H9 (cell line): ENCODE measurements around the gene IGFLR1. TPM values are rescaled to one million over a fixed set of nuclear protein-coding genes. Genes with fewer than 3 reads are reported as not detected.
A peak's percentile ranks its signal among the peaks of the same experiment; 100 is the strongest.

Experiments
- DNase-seq: peaks from one replicate; pipeline ENCODE4 v3.0.0-alpha.2; 2017
- H2AFZ ChIP-seq: one replicate; pipeline ENCODE4 v1.6.1; 2013; ENCODE audit warnings: mild to moderate bottlenecking, low read length, control low read depth, moderate library complexity
- H2AK5ac ChIP-seq: 2 replicates; pipeline ENCODE4 v1.6.1; 2013; ENCODE audit warnings: low read length, control low read depth, mixed read lengths; ENCODE audit not compliant: insufficient read length
- H2BK120ac ChIP-seq: one replicate; pipeline ENCODE4 v1.6.1; 2013; ENCODE audit warnings: low read depth, mild to moderate bottlenecking, low read length, control low read depth, inconsistent platforms; ENCODE audit not compliant: poor library complexity, severe bottlenecking
- H2BK12ac ChIP-seq: 2 replicates; pipeline ENCODE4 v1.6.1; 2013; ENCODE audit warnings: low read length, control low read depth, mixed read lengths, low read depth; ENCODE audit not compliant: insufficient read length
- H2BK15ac ChIP-seq: 2 replicates; pipeline ENCODE4 v1.6.1; 2013; ENCODE audit warnings: low read depth, low read length, control low read depth
- H2BK20ac ChIP-seq: one replicate; pipeline ENCODE4 v1.6.1; 2013; ENCODE audit warnings: low read depth, mild to moderate bottlenecking, low read length, control low read depth, inconsistent platforms; ENCODE audit not compliant: poor library complexity, severe bottlenecking
- H2BK5ac ChIP-seq: 2 replicates; pipeline ENCODE4 v1.6.1; 2013; ENCODE audit warnings: low read length, control low read depth, mixed read lengths; ENCODE audit not compliant: insufficient read length
- H3K14ac ChIP-seq: 2 replicates; pipeline ENCODE4 v1.6.1; 2013; ENCODE audit warnings: low read length, control low read depth; ENCODE audit not compliant: insufficient read depth
- H3K18ac ChIP-seq: 2 replicates; pipeline ENCODE4 v1.6.1; 2013; ENCODE audit warnings: low read depth, mild to moderate bottlenecking, mixed read lengths, low read length, control low read depth; ENCODE audit not compliant: insufficient read length
- H3K23ac ChIP-seq: 2 replicates; pipeline ENCODE4 v1.6.1; 2013; ENCODE audit warnings: low read length, control low read depth, mixed read lengths, low read depth; ENCODE audit not compliant: insufficient read length
- H3K23me2 ChIP-seq: 2 replicates; pipeline ENCODE4 v1.6.1; 2013; ENCODE audit warnings: low read depth, mild to moderate bottlenecking, mixed read lengths, low read length, control low read depth; ENCODE audit not compliant: insufficient read length, poor library complexity, severe bottlenecking
- H3K27ac ChIP-seq: 2 replicates; pipeline ENCODE4 v1.5.1; 2013; ENCODE audit warnings: low read length, control low read depth, mixed read lengths, low read depth; ENCODE audit not compliant: insufficient read length
- H3K27me3 ChIP-seq: 2 replicates; pipeline ENCODE4 v1.6.1; 2013; ENCODE audit warnings: low read length, control low read depth, inconsistent platforms; ENCODE audit not compliant: insufficient read depth
- H3K4ac ChIP-seq: 2 replicates; pipeline ENCODE4 v1.6.1; 2013; ENCODE audit warnings: low read depth, mild to moderate bottlenecking, control low read depth, inconsistent platforms, low read length, moderate library complexity
- H3K4me1 ChIP-seq: 2 replicates; pipeline ENCODE4 v1.6.1; 2013; ENCODE audit warnings: low read length, control low read depth, inconsistent platforms; ENCODE audit not compliant: insufficient read depth
- H3K4me2 ChIP-seq: 2 replicates; pipeline ENCODE4 v1.6.1; 2013; ENCODE audit warnings: low read length, control low read depth, mixed read lengths; ENCODE audit not compliant: insufficient read length, insufficient read depth
- H3K56ac ChIP-seq: 2 replicates; pipeline ENCODE4 v1.6.1; 2013; ENCODE audit warnings: low read depth, mild to moderate bottlenecking, mixed read lengths, low read length, control low read depth; ENCODE audit not compliant: insufficient read length
- H3K79me1 ChIP-seq: 2 replicates; pipeline ENCODE4 v1.6.1; 2013; ENCODE audit warnings: low read depth, mild to moderate bottlenecking, moderate library complexity, low read length, control low read depth, inconsistent platforms; ENCODE audit not compliant: insufficient read depth, poor library complexity, severe bottlenecking
- H3K79me2 ChIP-seq: 2 replicates; pipeline ENCODE4 v1.6.1; 2013; ENCODE audit warnings: low read length, control low read depth, inconsistent platforms; ENCODE audit not compliant: insufficient read depth
- H3K9ac ChIP-seq: 2 replicates; pipeline ENCODE4 v1.6.1; 2013; ENCODE audit warnings: low read length, control low read depth, mixed read lengths; ENCODE audit not compliant: insufficient read length; ENCODE audit errors: extremely low read depth
- H3K9me3 ChIP-seq: one replicate; pipeline ENCODE4 v1.6.1; 2013; ENCODE audit warnings: low read depth, low read length, inconsistent platforms; ENCODE audit not compliant: control insufficient read depth
- H3T11ph ChIP-seq: one replicate; pipeline ENCODE4 v1.6.1; 2013; ENCODE audit warnings: mild to moderate bottlenecking, low read length, control low read depth, inconsistent platforms
- H4K20me1 ChIP-seq: one replicate; pipeline ENCODE4 v1.6.1; 2013; ENCODE audit not compliant: control insufficient read depth, insufficient read length, insufficient read depth
- H4K5ac ChIP-seq: 2 replicates; pipeline ENCODE4 v1.6.1; 2013; ENCODE audit warnings: low read depth, mild to moderate bottlenecking, mixed read lengths, low read length, control low read depth; ENCODE audit not compliant: insufficient read length
- H4K8ac ChIP-seq: replicated peaks from 2 replicates; pipeline ENCODE4 v1.6.1; 2013; ENCODE audit warnings: low read length, control low read depth, mixed read lengths, low read depth; ENCODE audit not compliant: insufficient read length
- H4K91ac ChIP-seq: 2 replicates; pipeline ENCODE4 v1.6.1; 2013; ENCODE audit warnings: low read depth, mild to moderate bottlenecking, moderate library complexity, mixed read lengths, low read length, control low read depth; ENCODE audit not compliant: insufficient read length
- H3K27ac Mint-ChIP-seq, 3 experiments: 2 replicates in 2 of 3; 3 replicates in 1 of 3; pipeline ENCODE4 v1.8.0; 2020 to 2021; ENCODE audit warnings: mixed read lengths in 3 of 3, mild to moderate bottlenecking in 1 of 3, moderate library complexity in 1 of 3
- H3K27me3 Mint-ChIP-seq: 2 replicates; pipeline ENCODE4 v1.8.0; 2021; ENCODE audit warnings: low read depth, mild to moderate bottlenecking, moderate library complexity, mixed read lengths
- H3K36me3 Mint-ChIP-seq, 3 experiments: 2 replicates in 2 of 3; 3 replicates in 1 of 3; pipeline ENCODE4 v1.8.0; 2020 to 2021; ENCODE audit warnings: low read depth in 3 of 3, mixed read lengths in 3 of 3; ENCODE audit not compliant: insufficient read depth in 1 of 3
- H3K4me1 Mint-ChIP-seq, 2 experiments: 2 replicates each; pipeline ENCODE4 v1.8.0; 2020; ENCODE audit warnings: mixed read lengths in 2 of 2
- H3K4me3 Mint-ChIP-seq, 2 experiments: 2 replicates in 1 of 2; 3 replicates in 1 of 2; pipeline ENCODE4 v1.8.0; 2020 to 2021; ENCODE audit warnings: mild to moderate bottlenecking in 2 of 2, mixed read lengths in 2 of 2, moderate library complexity in 1 of 2
- H3K9me3 Mint-ChIP-seq, 2 experiments: 2 replicates in 1 of 2; 3 replicates in 1 of 2; pipeline ENCODE4 v1.8.0; 2020; ENCODE audit warnings: mild to moderate bottlenecking in 2 of 2, mixed read lengths in 2 of 2, moderate library complexity in 1 of 2
- WGBS: extraction: QIAGEN DNeasy Blood & Tissue Kit; methylation state at CpG from one replicate; pipeline ENCODE4 v1.1.7; 2013; ENCODE audit warnings: missing lambda C conversion rate, low lambda C conversion rate, mixed read lengths; ENCODE audit not compliant: insufficient read length; ENCODE audit errors: extremely low coverage; 5-methylcytosine and 5-hydroxymethylcytosine counted together
- total RNA-seq: library from RNA; stranded (reverse); gene quantifications from 2 replicates; pipeline ENCODE4 v1.2.1, GENCODE V29; 2021
- TF ChIP-seq, protein P1 (sequence below): fragments of 200-600 bp; sonication (generic); conservative IDR thresholded peaks from 3 replicates; pipeline ENCODE4 v1.8.0; 2021; ENCODE audit warnings: antibody characterized with exemption, mild to moderate bottlenecking

The IGFLR1 gene
- total RNA-seq, 1 experiment from 2014 or later: 2.9 TPM

GRCh38 chr19:35718345-35719041 is 23.8 kb downstream of the IGFLR1 start:
- Histone ChIP-seq H4K20me1 (peaks cover 6% of the 10 kb centered on the region), H2BK20ac (no peak overlapping the region), H3K9me3 (no peaks in the 10 kb centered on the region), H4K91ac (no peak overlapping the region), H3K18ac (no peak overlapping the region), H3K27ac (no peak overlapping the region), H3K79me2 (peaks cover 11% of the 10 kb centered on the region; the same call in 1 of the 2 replicates), H2AK5ac (no peak overlapping the region), H3K23ac (no peak overlapping the region), H3K14ac (0 out of 2 replicates have a peak overlapping the region, but pooled peaks have one; percentile 34), H3T11ph (no peak overlapping the region), H3K4me2 (peak overlapping the region; percentile 89), H2AFZ (no peak overlapping the region), H3K79me1 (no peaks in the 10 kb centered on the region), H4K8ac (no peak overlapping the region), H2BK15ac (no peak overlapping the region), H3K4me1 (peaks cover 7% of the 10 kb centered on the region; the same call in 1 of the 2 replicates), H2BK12ac (no peak overlapping the region), H3K23me2 (peaks cover 18% of the 10 kb centered on the region), H3K56ac (no peak overlapping the region), H3K27me3 (no peaks in the 10 kb centered on the region), H3K4ac (no peak overlapping the region), H4K5ac (no peak overlapping the region), H3K9ac (peak overlapping the region; percentile 75), H2BK120ac (no peak overlapping the region), H2BK5ac (no peak overlapping the region)
- Mint-ChIP-seq H3K36me3 (peaks cover 21 to 38% (median 32%) of the 10 kb centered on the region in 3 experiments; a peak in 6 of 7 replicates), H3K27ac (peak overlapping the region in 2 of 3 experiments; percentile 18 to 72; a peak in 3 of 7 replicates), H3K4me3 (peak overlapping the region; percentile 87 to 92), H3K4me1 (peaks cover 35 to 36% of the 10 kb centered on the region in 2 experiments), H3K9me3 (no peaks in the 10 kb centered on the region; a peak in 1 of 5 replicates), H3K27me3 (no peaks in the 10 kb centered on the region)
- WGBS: no CpG with 5 or more reads among the region's 42 CpGs
- TF ChIP-seq, protein P1, sequence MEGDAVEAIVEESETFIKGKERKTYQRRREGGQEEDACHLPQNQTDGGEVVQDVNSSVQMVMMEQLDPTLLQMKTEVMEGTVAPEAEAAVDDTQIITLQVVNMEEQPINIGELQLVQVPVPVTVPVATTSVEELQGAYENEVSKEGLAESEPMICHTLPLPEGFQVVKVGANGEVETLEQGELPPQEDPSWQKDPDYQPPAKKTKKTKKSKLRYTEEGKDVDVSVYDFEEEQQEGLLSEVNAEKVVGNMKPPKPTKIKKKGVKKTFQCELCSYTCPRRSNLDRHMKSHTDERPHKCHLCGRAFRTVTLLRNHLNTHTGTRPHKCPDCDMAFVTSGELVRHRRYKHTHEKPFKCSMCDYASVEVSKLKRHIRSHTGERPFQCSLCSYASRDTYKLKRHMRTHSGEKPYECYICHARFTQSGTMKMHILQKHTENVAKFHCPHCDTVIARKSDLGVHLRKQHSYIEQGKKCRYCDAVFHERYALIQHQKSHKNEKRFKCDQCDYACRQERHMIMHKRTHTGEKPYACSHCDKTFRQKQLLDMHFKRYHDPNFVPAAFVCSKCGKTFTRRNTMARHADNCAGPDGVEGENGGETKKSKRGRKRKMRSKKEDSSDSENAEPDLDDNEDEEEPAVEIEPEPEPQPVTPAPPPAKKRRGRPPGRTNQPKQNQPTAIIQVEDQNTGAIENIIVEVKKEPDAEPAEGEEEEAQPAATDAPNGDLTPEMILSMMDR: no peak
- no peak for DNase-seq
